ENCODE results near the gene TCP11L2.

GRCh38 chr12:106292339-106292738 lies 10.2 kb upstream of the TCP11L2 start:
- TF ChIP-seq CTCF (IDR thresholded peaks at IDR 0.05; ENCODE audit: low read length), result no peak
- TF ChIP-seq EZH2phosphoT487 (IDR thresholded peaks at IDR 0.05; ENCODE audit: low read length), result no peak
- no peak for TF ChIP-seq EZH2 (optimal IDR thresholded peaks at IDR 0.05; ENCODE audit: low read depth, low read length)
